Stomach (tissue), 9 donors: ENCODE measurements around the gene LVRN. TPM values are rescaled to one million over a fixed set of nuclear protein-coding genes. Genes with fewer than 3 reads are reported as not detected.

Experiments
- DNase-seq, 2 donors: peaks; one replicate each; pipeline versions ENCODE4 v3.0.0 to v3.0.0-alpha.2; 2013 to 2019
- H3K27ac ChIP-seq, 5 donors: fragments of 200-600 bp in 4 of 5; sonication (generic) in 4 of 5; one replicate each; pipeline ENCODE4 v1.5.1; 2013 to 2019; ENCODE audit warnings: mild to moderate bottlenecking in 1 of 5, moderate library complexity in 1 of 5
- H3K27me3 ChIP-seq, 3 donors: fragments of 200-600 bp; sonication (generic); one replicate each; pipeline ENCODE4 v1.5.1; 2017 to 2019; ENCODE audit warnings: mixed run types in 1 of 3
- H3K36me3 ChIP-seq, 4 donors: fragments of 200-600 bp; sonication (generic); 1 replicate in 3 of 4; 2 replicates in 1 of 4; pipeline ENCODE4 v1.5.1; 2016 to 2019
- H3K4me1 ChIP-seq, 4 donors: fragments of 200-600 bp; sonication (generic); one replicate each; pipeline ENCODE4 v1.5.1; 2016 to 2019
- H3K4me3 ChIP-seq, 4 donors: fragments of 200-600 bp; sonication (generic) in 3 of 4; one replicate each; pipeline ENCODE4 v1.5.1; 2016 to 2019; ENCODE audit warnings: mild to moderate bottlenecking in 1 of 4
- H3K9me3 ChIP-seq, 4 donors: fragments of 200-600 bp; sonication (generic); one replicate each; pipeline ENCODE4 v1.5.1; 2016 to 2019
- CTCF ChIP-seq, 7 experiments: fragments of 450-650 bp in 4 of 7; fragments of 200-600 bp in 3 of 7; sonication (generic) in 3 of 7; IDR thresholded peaks; one replicate each; pipeline ENCODE4 v1.5.1; 2016 to 2019; ENCODE audit warnings: antibody characterized with exemption in 7 of 7, control low read depth in 2 of 7, mild to moderate bottlenecking in 1 of 7
- EP300 ChIP-seq: sonication (generic); formaldehyde crosslinking; IDR thresholded peaks from one replicate; pipeline ENCODE4 v1.6.1; 2017; ENCODE audit warnings: antibody characterized with exemption
- POLR2A ChIP-seq, 4 donors: fragments of 450-650 bp; IDR thresholded peaks; one replicate each; pipeline ENCODE4 v1.6.1; 2016; ENCODE audit warnings: antibody characterized with exemption in 4 of 4, control low read depth in 2 of 4, mild to moderate bottlenecking in 1 of 4, moderate library complexity in 1 of 4
- POLR2AphosphoS5 ChIP-seq, 3 donors: sonication (generic); formaldehyde crosslinking; IDR thresholded peaks; one replicate each; pipeline ENCODE4 v1.6.1; 2016; ENCODE audit warnings: antibody characterized with exemption in 3 of 3
- WGBS, 5 donors: extraction: QIAGEN DNeasy Blood & Tissue Kit in 3 of 5; methylation state at CpG; one replicate each; pipeline versions ENCODE4 v1.1.5 to v1.1.7; 2013 to 2018; 5-methylcytosine and 5-hydroxymethylcytosine counted together
- intact Hi-C: fragments of 100-400 bp; cut with DNase I; formaldehyde crosslinking; loops from one replicate; pipeline ENCODE4 v1.15.1; 2023; ENCODE audit warnings: low total_unique reads
- polyA plus RNA-seq, 3 donors: library from polyadenylated mRNA; stranded (reverse); fragments of 200-250 nt; gene quantifications; one replicate each; pipeline ENCODE4 v1.2.3, GENCODE V29; 2013
- total RNA-seq, 5 donors: library from RNA; depleted of rRNA; stranded (reverse); fragments of >200 nt; gene quantifications; one replicate each; pipeline versions ENCODE4 v1.1.0 to v1.2.3, GENCODE V29; 2014 to 2016
- donor health status: healthy with polysubstance abuse.
- donor health status: Bipolar disorder and iron deficiency.
- donor health status: healthy.

LVRN gene
- total and polyA plus RNA-seq, 8 donors = 0.06 to 1.3 (median 0.35) TPM; not detected in 4

GRCh38 chr5:116009806-116010205, 47.5 kb downstream of the LVRN start:
- intact Hi-C loops = no loop called here
- Histone ChIP-seq H3K36me3 (no peaks in the 10 kb centered on the region), H3K27me3 (no peaks in the 10 kb centered on the region), H3K4me3 (no peak overlapping the region), H3K27ac (no peak overlapping the region), H3K4me1 (no peaks in the 10 kb centered on the region), H3K9me3 (no peaks in the 10 kb centered on the region)
- 80 to 89% (median 84%) methylated on average over 3 of the region's 3 CpGs for WGBS, 5 donors
- TF ChIP-seq EP300 (no peak), POLR2AphosphoS5 (IDR thresholded peaks at IDR 0.05) (no peak), CTCF (IDR thresholded peaks at IDR 0.05) (no peak), POLR2A (IDR thresholded peaks at IDR 0.05) (no peak)
- DNase-seq = no peak

GRCh38 chr5:116011046-116011445, 48.8 kb downstream of the LVRN start:
- H3K4me1 ChIP-seq = no peaks in the 10 kb centered on the region
- no peak for DNase-seq
- H3K27ac ChIP-seq = no peak overlapping the region
- no peaks in the 10 kb centered on the region for H3K9me3 ChIP-seq
- no peaks in the 10 kb centered on the region for H3K27me3 ChIP-seq
- no peaks in the 10 kb centered on the region for H3K36me3 ChIP-seq
- no peak for TF ChIP-seq POLR2A (IDR thresholded peaks at IDR 0.05)
- TF ChIP-seq POLR2AphosphoS5 (IDR thresholded peaks at IDR 0.05) = no peak
- intact Hi-C loops = no loop called here
- no peak overlapping the region for H3K4me3 ChIP-seq

GRCh38 chr5:116013207-116013785, 51.0 kb downstream of the LVRN start:
- no peaks in the 10 kb centered on the region for H3K9me3 ChIP-seq
- H3K4me1 ChIP-seq = no peaks in the 10 kb centered on the region
- H3K27ac ChIP-seq = no peak overlapping the region
- TF ChIP-seq POLR2AphosphoS5 (IDR thresholded peaks at IDR 0.05) (no peak), POLR2A (IDR thresholded peaks at IDR 0.05) (no peak), CTCF (IDR thresholded peaks at IDR 0.05) (no peak), EP300 (no peak)
- no peaks in the 10 kb centered on the region for H3K36me3 ChIP-seq
- DNase-seq = peak in 1 of 2 donors; percentile 18
- H3K27me3 ChIP-seq = no peaks in the 10 kb centered on the region
- no peak overlapping the region for H3K4me3 ChIP-seq
- intact Hi-C loops = no loop called here
- 54 to 69% (median 63%) methylated on average over 6 of the region's 6 CpGs for WGBS, 5 donors

- Histone ChIP-seq H3K27me3 (no peaks in the 10 kb centered on the region), H3K4me1 (no peaks in the 10 kb centered on the region), H3K9me3 (no peaks in the 10 kb centered on the region), H3K27ac (no peak overlapping the region), H3K36me3 (no peaks in the 10 kb centered on the region), H3K4me3 (no peak overlapping the region)
- intact Hi-C loops = no loop called here
- no peak for TF ChIP-seq EP300
- no peak for TF ChIP-seq POLR2A (IDR thresholded peaks at IDR 0.05)
- TF ChIP-seq POLR2AphosphoS5 (IDR thresholded peaks at IDR 0.05) = no peak
- no peak for TF ChIP-seq CTCF (IDR thresholded peaks at IDR 0.05)
- peak in 1 of 2 donors; percentile 4 for DNase-seq
These were observed 51.7 kb downstream of the LVRN start for GRCh38 chr5:116013936-116014335.

GRCh38 chr5:116023619-116024018, 61.3 kb downstream of the LVRN start:
- DNase-seq = no peak
- Histone ChIP-seq H3K27ac (no peak overlapping the region), H3K27me3 (no peaks in the 10 kb centered on the region), H3K4me1 (no peaks in the 10 kb centered on the region), H3K4me3 (no peak overlapping the region), H3K9me3 (no peaks in the 10 kb centered on the region), H3K36me3 (no peaks in the 10 kb centered on the region)
- intact Hi-C loops = no loop called here
- TF ChIP-seq EP300 (no peak), POLR2AphosphoS5 (IDR thresholded peaks at IDR 0.05) (no peak), CTCF (IDR thresholded peaks at IDR 0.05) (no peak), POLR2A (IDR thresholded peaks at IDR 0.05) (no peak)
